Stimulated activated CD8-positive, alpha-beta memory T cell treated with anti-CD3 and anti-CD28 coated beads, Interleukin-7, amount 100 ng/mL, for 48 hours (primary cell): ENCODE results near the gene HEBP2.

ENCODE experiments used
- DNase-seq, 2 donors: peaks; one replicate each; pipeline ENCODE4 v3.0.0-alpha.2; 2020; ENCODE audit warnings: low read depth in 1 of 2; ENCODE audit errors: extremely low read depth in 1 of 2

HEBP2 gene

GRCh38 chr6:138451043-138451442 lies 47.0 kb downstream of the HEBP2 start:
- no peak for DNase-seq

- DNase-seq, result peak in 1 of 2 donors; percentile 22
Observed at GRCh38 chr6:138454981-138455706, 51.1 kb downstream of the HEBP2 start.

- DNase-seq, result no peak
Observed at GRCh38 chr6:138455746-138456400, 51.9 kb downstream of the HEBP2 start.

GRCh38 chr6:138456401-138456790 lies 52.4 kb downstream of the HEBP2 start:
- no peak for DNase-seq

GRCh38 chr6:138461647-138462046 lies 57.6 kb downstream of the HEBP2 start:
- no peak for DNase-seq

GRCh38 chr6:138464085-138464484 lies 60.1 kb downstream of the HEBP2 start:
- no peak for DNase-seq

- DNase-seq, result peak in 1 of 2 donors; percentile 2
Observed at GRCh38 chr6:138465007-138465645, 61.1 kb downstream of the HEBP2 start.

- DNase-seq, result no peak
Observed at GRCh38 chr6:138467901-138468300, 63.9 kb downstream of the HEBP2 start.

- no peak for DNase-seq
Observed at GRCh38 chr6:138468320-138469015, 64.4 kb downstream of the HEBP2 start.
